Choroid plexus epithelial cell (primary cell): ENCODE data around the gene TRIL.

ENCODE experiments used
- DNase-seq: peaks from one replicate; pipeline ENCODE4 v3.0.0-alpha.2; 2010; ENCODE audit warnings: low read depth
- H3K4me3 ChIP-seq: 2 replicates; pipeline ENCODE4 v1.5.1; 2011; ENCODE audit warnings: low read depth, mild to moderate bottlenecking, control low read depth, low read length, moderate library complexity
- TF ChIP-seq, protein P1 (sequence below): conservative IDR thresholded peaks from 2 replicates; pipeline ENCODE4 v1.5.1; 2011; ENCODE audit warnings: low read depth, mild to moderate bottlenecking, control low read depth, inconsistent platforms, low read length, moderate library complexity

Gene TRIL

DNA sequence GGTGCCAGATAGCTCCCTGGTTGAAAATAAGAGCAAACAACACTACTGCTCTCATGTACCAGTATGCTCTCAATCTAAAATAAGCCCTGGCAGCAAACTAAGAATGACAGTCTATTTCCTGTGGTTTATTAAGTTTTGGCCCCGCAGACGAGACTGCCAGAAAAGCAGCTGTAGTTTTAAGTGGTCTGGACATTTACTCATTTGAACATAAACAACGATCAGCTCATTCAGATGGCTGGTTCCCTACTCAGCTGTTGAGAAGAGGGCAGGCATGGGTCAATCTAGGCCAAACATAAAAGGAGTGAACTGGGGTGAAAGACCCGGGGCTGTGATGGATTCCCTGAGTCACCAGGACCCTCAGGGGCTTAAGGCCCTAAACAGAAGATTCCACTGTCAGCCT, 4.5 kb downstream of the TRIL start:
- DNase-seq, result peak; percentile 45
- H3K4me3 ChIP-seq, result no peak overlapping the region
- TF ChIP-seq, protein P1, sequence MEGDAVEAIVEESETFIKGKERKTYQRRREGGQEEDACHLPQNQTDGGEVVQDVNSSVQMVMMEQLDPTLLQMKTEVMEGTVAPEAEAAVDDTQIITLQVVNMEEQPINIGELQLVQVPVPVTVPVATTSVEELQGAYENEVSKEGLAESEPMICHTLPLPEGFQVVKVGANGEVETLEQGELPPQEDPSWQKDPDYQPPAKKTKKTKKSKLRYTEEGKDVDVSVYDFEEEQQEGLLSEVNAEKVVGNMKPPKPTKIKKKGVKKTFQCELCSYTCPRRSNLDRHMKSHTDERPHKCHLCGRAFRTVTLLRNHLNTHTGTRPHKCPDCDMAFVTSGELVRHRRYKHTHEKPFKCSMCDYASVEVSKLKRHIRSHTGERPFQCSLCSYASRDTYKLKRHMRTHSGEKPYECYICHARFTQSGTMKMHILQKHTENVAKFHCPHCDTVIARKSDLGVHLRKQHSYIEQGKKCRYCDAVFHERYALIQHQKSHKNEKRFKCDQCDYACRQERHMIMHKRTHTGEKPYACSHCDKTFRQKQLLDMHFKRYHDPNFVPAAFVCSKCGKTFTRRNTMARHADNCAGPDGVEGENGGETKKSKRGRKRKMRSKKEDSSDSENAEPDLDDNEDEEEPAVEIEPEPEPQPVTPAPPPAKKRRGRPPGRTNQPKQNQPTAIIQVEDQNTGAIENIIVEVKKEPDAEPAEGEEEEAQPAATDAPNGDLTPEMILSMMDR, result no peak

DNA sequence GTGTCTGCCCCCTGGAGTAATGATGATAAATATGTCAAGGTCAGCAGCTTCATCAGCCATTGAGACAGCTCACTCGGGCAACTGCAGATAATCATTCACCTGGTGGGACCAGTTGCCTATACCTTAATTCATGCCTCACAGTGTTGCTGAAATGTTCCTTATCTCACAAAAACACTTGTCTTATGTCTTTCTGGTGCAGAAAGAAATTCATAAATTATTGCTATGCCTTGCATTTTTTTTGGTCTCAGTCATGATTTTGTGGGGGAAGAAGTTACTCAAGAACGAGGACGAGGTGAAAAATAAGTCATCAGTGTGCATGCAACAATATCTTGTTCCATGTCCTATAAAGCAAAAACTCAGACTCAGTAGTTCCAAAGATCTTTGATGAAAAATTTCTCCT, 16.0 kb downstream of the TRIL start:
- H3K4me3 ChIP-seq, result no peak overlapping the region
- TF ChIP-seq, protein P1, result no peak
- no peak for DNase-seq

DNA sequence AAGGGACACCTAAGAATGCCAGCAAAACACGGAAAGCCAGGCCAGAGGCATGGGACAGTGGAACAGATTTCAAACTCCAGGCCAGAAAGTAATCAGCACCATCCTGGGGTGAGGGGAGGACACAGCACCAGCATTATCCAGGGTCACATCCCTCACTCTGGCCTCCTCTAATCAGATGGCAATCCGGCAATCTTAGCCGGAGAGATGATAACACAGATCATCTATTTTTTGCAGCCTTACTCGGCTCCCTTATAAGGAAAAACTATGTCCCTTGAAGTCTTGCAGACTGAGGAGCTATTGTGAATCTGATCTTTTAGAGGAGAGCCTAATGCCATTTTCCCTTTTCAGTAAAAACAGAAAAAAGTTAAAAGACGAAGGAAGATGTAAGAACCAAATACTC, 16.5 kb downstream of the TRIL start:
- H3K4me3 ChIP-seq, result no peak overlapping the region
- DNase-seq, result no peak
- TF ChIP-seq, protein P1, result no peak

DNA sequence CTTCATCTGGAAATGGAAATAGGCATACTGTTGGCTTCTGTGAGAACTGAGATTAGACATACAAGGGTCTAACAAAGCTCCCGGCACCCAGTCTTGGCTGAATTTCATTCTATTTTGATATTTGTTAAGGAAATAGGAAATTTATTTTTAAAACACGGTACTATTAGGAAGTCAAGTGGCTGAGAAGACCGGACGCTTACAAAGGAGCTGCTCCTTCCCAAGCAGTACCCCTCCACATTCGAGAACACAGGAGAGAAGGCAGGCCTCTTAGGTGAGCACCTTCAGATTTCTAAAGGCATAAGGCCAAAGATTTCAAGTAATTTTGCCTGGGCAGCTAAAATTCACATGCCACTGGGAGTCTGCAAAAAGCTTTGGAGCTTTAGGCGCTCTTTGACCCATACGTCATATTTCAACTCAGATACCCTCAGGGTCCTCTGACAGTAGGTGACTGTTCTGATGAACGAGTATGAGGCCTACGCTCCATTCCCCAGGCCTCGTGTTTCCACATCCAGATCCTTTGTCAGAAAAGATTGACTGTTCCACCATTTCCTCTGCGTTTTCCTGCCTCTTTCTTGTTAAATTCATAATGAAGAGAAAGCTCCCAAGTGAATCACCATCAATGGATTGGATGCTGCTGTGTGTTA, 17.3 kb downstream of the TRIL start:
- no peak overlapping the region for H3K4me3 ChIP-seq
- TF ChIP-seq, protein P1, result no peak
- DNase-seq, result no peak

DNA sequence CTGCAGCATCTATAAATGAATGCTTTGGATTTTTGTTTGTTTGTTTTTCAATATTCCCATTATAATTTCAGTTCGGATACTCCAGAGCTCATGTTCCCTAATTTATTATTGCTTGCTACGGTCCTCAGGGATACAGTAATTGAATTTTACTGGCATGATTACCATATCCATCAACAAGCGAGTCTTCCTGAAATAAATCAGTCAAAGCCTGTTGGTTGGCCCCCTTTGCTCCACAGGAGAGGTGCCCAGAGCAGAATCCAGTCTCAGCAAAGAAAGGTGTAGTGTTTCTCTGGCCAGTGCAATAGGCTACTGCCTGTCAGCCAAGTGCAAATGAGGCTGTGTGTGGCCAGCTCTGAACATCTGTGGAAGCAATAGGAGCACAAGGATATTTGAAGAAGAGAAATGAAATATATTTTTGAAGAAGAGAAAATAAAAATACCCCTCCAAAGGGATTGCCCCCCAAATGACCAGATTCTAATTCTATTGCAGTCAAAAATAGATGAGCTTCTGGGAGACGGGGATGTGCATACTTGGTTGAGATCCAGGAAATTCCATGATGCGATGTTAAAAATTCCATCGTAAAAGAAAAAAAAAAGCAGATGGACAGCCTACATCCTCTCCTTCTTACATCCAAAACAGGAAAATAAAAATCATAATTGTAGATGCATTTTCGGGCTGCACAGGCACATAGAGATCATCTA, 18.1 kb downstream of the TRIL start:
- TF ChIP-seq, protein P1, result no peak
- DNase-seq, result no peak
- H3K4me3 ChIP-seq, result no peak overlapping the region

DNA sequence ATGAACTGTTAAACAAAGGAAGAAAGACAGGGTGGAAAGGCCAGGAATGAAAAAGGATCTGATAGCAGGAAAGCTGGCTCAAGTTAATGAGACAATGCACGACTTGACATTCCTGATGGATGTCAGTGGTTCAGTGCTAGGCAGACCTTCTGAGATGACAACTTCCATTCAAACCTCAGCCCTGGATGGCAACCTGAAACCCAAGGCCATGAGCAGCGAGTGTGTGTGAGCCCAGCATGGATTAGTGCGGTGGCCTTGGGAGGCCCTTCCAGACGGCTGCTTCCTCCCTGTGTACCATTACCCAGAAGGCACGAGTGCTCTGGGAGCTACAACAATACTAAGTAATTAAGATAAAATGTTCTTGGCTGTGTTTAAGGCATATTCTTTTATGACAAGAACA, 18.8 kb downstream of the TRIL start:
- no peak for DNase-seq
- TF ChIP-seq, protein P1, result no peak
- H3K4me3 ChIP-seq, result no peak overlapping the region

DNA sequence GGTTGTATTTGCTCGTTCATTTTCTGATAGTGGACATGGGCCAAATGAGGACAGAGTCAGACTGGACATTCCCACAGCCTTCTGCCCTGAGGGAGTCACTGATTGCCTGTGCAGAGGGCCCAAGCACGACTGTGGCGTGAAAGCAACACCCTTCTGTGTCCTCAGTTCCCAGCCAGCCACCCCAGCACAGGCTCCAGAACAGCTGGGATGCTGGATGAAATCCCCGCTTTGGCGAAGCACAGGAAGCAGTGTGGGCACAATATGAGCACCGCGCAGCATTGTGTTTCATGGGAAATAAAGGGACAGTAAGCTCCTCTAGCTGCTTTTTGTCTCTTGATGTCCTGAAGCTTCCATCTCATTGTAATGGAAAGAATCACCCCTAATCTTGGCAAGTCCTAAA, 20.5 kb downstream of the TRIL start:
- TF ChIP-seq, protein P1, result no peak
- no peak overlapping the region for H3K4me3 ChIP-seq
- DNase-seq, result no peak
